ENCODE measurements around the gene NFRKB. TPM values are rescaled to one million over a fixed set of nuclear protein-coding genes. Genes with fewer than 3 reads are reported as not detected.

NFRKB gene
- total and polyA plus RNA-seq, 2 of the 8 experiments (the other 6 are each of a cell fraction or from before 2014, with no cell fraction given), result 17.0 to 31.0 TPM

DNA sequence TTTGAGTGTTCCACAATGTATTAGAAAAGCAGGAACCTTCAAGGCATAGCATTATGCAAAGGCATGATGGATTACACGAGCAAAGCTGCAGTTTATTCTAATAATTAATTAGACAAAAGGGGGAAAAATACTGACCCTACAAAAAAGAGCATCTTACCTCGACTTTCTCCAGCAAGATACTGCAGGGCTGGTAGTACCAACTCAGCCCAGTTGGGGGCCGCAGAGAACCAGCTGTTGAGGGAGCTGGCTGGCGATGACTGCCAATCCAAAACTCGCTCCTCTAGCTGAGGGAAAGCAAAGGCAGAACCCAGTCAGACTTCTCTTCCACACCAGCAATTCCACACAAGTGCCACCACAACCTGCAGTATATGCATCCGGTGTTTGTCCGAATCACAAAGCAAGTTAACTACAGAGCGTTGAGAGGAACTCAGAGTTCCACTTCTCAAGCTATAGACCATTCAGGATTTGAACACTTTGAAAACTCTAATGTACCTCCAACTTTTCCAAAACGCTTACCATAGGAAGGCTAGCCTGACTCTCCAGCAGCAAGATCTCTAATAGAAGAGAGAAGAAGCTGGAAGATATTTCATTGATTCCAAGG is 13.7 kb downstream of the NFRKB start (continued):
- TF ChIP-seq, protein P1, sequence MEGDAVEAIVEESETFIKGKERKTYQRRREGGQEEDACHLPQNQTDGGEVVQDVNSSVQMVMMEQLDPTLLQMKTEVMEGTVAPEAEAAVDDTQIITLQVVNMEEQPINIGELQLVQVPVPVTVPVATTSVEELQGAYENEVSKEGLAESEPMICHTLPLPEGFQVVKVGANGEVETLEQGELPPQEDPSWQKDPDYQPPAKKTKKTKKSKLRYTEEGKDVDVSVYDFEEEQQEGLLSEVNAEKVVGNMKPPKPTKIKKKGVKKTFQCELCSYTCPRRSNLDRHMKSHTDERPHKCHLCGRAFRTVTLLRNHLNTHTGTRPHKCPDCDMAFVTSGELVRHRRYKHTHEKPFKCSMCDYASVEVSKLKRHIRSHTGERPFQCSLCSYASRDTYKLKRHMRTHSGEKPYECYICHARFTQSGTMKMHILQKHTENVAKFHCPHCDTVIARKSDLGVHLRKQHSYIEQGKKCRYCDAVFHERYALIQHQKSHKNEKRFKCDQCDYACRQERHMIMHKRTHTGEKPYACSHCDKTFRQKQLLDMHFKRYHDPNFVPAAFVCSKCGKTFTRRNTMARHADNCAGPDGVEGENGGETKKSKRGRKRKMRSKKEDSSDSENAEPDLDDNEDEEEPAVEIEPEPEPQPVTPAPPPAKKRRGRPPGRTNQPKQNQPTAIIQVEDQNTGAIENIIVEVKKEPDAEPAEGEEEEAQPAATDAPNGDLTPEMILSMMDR (IDR thresholded peaks at IDR 0.05; ENCODE audit: control extremely low read depth in 1 of 3, insufficient read depth in 1 of 3, low read depth in 1 of 3, low read length in 3 of 3), result peak; percentile 53 to 78 (median 64)
- TF ChIP-seq, protein P2, sequence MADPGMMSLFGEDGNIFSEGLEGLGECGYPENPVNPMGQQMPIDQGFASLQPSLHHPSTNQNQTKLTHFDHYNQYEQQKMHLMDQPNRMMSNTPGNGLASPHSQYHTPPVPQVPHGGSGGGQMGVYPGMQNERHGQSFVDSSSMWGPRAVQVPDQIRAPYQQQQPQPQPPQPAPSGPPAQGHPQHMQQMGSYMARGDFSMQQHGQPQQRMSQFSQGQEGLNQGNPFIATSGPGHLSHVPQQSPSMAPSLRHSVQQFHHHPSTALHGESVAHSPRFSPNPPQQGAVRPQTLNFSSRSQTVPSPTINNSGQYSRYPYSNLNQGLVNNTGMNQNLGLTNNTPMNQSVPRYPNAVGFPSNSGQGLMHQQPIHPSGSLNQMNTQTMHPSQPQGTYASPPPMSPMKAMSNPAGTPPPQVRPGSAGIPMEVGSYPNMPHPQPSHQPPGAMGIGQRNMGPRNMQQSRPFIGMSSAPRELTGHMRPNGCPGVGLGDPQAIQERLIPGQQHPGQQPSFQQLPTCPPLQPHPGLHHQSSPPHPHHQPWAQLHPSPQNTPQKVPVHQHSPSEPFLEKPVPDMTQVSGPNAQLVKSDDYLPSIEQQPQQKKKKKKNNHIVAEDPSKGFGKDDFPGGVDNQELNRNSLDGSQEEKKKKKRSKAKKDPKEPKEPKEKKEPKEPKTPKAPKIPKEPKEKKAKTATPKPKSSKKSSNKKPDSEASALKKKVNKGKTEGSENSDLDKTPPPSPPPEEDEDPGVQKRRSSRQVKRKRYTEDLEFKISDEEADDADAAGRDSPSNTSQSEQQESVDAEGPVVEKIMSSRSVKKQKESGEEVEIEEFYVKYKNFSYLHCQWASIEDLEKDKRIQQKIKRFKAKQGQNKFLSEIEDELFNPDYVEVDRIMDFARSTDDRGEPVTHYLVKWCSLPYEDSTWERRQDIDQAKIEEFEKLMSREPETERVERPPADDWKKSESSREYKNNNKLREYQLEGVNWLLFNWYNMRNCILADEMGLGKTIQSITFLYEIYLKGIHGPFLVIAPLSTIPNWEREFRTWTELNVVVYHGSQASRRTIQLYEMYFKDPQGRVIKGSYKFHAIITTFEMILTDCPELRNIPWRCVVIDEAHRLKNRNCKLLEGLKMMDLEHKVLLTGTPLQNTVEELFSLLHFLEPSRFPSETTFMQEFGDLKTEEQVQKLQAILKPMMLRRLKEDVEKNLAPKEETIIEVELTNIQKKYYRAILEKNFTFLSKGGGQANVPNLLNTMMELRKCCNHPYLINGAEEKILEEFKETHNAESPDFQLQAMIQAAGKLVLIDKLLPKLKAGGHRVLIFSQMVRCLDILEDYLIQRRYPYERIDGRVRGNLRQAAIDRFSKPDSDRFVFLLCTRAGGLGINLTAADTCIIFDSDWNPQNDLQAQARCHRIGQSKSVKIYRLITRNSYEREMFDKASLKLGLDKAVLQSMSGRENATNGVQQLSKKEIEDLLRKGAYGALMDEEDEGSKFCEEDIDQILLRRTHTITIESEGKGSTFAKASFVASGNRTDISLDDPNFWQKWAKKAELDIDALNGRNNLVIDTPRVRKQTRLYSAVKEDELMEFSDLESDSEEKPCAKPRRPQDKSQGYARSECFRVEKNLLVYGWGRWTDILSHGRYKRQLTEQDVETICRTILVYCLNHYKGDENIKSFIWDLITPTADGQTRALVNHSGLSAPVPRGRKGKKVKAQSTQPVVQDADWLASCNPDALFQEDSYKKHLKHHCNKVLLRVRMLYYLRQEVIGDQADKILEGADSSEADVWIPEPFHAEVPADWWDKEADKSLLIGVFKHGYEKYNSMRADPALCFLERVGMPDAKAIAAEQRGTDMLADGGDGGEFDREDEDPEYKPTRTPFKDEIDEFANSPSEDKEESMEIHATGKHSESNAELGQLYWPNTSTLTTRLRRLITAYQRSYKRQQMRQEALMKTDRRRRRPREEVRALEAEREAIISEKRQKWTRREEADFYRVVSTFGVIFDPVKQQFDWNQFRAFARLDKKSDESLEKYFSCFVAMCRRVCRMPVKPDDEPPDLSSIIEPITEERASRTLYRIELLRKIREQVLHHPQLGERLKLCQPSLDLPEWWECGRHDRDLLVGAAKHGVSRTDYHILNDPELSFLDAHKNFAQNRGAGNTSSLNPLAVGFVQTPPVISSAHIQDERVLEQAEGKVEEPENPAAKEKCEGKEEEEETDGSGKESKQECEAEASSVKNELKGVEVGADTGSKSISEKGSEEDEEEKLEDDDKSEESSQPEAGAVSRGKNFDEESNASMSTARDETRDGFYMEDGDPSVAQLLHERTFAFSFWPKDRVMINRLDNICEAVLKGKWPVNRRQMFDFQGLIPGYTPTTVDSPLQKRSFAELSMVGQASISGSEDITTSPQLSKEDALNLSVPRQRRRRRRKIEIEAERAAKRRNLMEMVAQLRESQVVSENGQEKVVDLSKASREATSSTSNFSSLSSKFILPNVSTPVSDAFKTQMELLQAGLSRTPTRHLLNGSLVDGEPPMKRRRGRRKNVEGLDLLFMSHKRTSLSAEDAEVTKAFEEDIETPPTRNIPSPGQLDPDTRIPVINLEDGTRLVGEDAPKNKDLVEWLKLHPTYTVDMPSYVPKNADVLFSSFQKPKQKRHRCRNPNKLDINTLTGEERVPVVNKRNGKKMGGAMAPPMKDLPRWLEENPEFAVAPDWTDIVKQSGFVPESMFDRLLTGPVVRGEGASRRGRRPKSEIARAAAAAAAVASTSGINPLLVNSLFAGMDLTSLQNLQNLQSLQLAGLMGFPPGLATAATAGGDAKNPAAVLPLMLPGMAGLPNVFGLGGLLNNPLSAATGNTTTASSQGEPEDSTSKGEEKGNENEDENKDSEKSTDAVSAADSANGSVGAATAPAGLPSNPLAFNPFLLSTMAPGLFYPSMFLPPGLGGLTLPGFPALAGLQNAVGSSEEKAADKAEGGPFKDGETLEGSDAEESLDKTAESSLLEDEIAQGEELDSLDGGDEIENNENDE (IDR thresholded peaks at IDR 0.05; ENCODE audit: insufficient replicate concordance, low read length), result no peak
